ENCODE data around the gene SBF2. TPM values are rescaled to one million over a fixed set of nuclear protein-coding genes. Genes with fewer than 3 reads are reported as not detected.
A peak's percentile ranks its signal among the peaks of the same experiment; 100 is the strongest.

Gene SBF2
- total RNA-seq (2014; rRNA removed; shearing (Covaris generic)) = 23.1 and 33.9 TPM in 2 replicates
- 22.0 and 27.9 TPM in 2 replicates for polyA plus RNA-seq (2015; cell fraction: cytosol; rRNA removed)
- polyA plus RNA-seq (2015; cell fraction: nucleus; rRNA removed) = 24.1 and 28.6 TPM in 2 replicates

DNA sequence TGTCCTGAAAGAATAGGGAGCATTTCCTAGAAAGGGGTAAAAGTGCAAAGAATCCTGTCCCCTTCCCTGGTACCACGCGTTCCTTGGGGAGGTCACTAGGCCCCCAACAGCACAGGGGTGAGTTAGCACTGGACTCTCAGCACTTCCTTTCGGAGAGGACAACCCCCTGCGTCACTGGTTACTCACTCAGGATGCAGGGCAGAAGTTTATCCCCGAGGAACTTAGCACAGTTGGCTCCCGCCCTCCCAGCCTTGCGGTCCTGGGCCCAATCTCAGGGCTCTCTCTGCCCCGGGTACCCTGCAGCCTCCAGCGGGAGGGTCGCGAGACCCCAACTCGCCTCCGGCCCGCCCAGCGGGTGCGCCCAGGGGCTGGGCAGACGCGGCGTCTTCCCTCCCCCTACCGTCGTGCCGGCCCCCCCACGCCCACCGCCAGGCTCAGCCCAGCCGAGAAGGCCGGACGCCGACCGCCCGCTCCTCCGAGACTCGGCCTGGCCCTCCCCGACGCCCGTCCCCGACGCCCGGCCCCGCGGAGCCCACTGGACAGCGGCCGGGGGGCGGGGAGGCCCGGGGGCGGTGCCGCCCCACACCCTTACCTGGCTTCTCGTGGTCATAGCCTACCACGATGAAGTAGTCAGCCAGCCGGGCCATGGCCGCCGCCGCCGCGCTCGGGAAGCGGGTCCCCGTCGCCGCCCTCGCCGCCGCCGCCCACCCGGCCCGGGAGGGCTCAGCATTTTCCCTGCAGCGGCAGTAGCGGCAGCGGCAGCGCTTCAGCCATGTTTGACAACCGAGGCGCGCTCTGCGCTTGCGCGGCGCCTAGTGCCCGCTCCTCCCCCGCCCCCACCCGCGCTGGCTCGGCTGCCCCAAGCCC, at the start of gene SBF2:
SBF2 (minus strand) TSS at position 797 of the 867 bp plus-strand sequence; CDS start at position 647, 150 bp downstream.
- peak; percentile 89 for DNase-seq (ENCODE audit: low read depth)

DNA sequence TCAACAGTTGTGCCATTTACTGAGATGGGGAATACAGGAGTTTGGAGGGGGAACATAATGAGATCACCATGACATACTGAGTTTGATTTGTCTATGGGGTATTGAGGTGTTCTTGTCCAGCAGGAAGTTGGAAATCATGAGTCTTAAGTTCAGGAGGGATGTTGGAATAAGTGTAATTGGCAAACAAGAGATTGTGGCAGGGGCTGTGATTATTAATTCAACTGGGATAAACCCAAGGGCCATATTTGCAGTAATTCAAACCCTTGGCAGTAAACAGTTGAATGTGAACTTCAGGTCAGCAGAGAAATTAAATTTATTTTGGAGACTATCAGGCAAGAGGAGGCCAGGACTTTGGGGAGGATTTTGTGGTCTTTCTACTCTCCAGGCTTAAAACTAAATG, 44.3 kb upstream of the SBF2 start:
- no peak for DNase-seq (ENCODE audit: low read depth)

DNA sequence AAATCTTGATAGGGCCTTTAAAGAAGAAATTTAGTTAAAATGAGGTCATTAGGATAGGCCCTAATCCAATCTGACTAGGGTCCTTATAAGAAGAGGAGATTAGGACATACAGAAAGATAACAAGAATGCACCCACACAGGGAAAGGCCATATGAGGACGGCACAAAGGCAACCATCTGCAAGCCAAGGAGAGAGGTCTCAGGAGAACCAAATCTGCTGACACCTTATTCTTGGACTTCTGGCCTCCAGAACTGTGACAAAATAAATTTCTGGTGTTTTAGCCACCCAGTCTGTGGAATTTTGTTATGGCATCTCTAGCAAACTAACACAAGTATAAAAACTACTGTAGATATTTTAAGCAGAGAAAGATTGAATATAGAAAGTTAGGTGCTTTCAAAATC, 39.5 kb upstream of the SBF2 start:
- DNase-seq (ENCODE audit: low read depth) = no peak

DNA sequence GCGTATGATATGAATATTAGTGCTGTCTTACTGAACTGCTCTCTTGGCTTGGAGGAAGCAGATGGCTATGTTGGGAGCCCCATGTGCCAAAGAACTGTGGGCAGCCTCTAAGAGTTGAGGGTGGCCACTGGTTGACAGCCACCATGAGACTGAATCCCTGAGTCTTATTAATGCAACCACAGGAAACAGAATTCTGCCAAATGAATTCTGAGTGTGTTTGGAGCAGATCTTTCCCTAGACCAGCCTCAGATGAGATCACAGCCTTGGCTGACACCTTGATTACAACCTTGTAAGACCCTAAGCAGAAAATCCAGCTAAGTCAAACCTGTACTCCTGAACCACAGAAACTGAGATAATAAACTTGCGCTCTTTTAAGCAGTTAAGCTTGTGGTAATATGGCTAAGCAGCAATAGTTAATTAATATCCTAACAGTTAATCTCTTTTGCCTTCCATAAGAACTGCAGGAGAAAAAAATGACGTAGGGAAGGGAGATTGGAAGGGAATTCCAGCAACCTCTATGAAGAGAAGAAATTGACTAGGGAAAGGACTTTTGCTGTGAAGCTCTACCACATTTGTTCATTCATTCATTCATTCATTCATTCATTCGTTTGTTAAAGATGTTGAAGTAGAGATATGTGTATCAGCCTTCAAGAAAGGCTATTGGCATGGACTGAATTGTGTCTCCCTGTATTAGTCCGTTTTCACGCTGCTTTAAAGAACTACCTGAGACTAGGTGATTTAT, 37.7 kb upstream of the SBF2 start:
- DNase-seq (ENCODE audit: low read depth) = no peak

DNA sequence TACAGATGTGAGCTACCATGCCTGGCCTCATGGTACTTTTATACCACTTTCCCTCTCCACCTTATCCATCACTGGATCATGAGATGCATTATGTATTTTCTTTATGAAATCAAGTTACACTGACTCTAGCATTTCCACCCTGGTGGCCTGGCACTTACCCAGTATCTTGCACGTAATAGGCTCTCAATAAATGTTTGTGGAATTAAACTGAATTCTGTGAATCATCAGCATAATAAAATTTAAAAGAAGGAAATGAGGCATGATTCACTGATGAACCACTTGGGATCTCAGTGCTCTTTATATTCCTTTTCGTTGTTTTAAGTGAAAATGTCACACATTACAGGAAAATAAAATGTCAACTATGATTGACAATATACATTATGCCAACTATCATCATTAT, 35.9 kb upstream of the SBF2 start:
- DNase-seq (ENCODE audit: low read depth) = peak; percentile 75

DNA sequence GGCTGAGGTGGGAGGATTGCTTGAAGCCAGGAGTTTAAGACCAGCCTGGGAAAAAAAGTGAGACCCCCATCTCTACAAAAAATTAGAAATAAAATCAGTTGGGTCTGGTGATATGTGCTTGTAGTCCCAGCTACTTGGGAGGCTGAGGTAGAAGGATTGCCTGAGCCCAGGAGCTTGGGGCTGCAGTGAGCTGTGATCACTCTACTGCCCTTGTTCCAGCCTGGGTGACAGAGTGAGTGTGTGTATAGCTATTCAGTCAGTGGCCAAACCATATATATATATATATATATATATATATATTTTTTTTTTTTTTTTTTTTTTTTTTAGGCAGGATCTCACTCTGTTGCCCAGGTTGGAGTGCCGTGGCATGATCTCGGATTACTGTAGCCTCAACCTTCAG, 35.3 kb upstream of the SBF2 start:
- no peak for DNase-seq (ENCODE audit: low read depth)

DNA sequence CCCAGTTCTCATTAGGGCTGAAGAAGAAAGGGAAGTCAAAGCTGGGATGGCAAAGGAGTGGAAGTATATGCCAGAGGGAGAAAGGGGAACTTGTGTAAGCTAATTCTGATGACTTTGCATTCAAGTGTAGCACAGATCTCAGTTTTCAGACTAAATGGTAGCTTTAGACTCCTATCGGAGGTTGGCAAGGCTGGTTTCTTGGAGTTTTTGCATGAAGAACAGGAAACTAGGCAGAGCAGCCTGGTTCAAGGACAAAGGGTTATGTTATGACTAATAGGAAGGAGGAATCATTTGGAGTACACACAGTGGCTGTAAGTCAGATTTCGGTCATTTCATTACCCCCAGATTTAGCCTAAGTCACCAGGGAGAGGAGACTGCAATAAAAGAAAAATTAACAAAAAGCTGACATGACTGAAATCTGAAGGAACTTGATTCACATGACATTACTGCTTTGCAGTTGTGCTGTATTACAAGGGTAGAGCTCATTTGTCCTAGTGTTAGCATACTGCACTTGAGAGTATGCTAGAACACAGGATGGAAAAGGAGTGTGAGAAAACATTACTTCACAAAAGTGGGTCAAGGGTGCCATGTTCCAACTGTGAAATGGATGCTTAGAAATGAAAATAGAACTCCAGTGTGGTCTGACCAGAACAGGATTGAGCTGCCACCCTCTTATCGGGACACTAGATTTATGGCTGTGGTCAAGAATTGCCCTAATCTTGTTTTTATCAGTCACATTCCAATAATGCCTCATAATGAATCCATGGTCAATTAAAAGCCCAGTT, 34.5 kb upstream of the SBF2 start:
- DNase-seq (ENCODE audit: low read depth) = peak; percentile 77

DNA sequence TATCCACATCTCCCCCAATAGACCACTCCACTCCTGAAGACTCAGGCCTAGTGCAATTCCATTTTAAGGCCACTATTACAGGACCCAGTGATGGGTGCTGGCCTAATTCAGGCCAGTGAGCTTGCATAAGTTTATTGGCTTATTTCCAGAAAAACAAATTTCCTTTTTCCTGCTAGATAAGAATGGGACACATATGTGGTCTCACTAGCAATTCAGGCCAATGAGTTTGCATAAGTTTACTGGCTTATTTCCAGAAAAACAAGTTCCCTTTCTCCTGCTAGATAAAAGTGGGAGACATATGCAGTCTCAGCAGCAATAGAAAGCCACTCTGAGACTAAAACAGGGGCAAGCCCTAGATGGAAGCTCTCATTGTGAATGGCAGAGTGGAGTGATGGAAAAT, 33.2 kb upstream of the SBF2 start:
- no peak for DNase-seq (ENCODE audit: low read depth)

DNA sequence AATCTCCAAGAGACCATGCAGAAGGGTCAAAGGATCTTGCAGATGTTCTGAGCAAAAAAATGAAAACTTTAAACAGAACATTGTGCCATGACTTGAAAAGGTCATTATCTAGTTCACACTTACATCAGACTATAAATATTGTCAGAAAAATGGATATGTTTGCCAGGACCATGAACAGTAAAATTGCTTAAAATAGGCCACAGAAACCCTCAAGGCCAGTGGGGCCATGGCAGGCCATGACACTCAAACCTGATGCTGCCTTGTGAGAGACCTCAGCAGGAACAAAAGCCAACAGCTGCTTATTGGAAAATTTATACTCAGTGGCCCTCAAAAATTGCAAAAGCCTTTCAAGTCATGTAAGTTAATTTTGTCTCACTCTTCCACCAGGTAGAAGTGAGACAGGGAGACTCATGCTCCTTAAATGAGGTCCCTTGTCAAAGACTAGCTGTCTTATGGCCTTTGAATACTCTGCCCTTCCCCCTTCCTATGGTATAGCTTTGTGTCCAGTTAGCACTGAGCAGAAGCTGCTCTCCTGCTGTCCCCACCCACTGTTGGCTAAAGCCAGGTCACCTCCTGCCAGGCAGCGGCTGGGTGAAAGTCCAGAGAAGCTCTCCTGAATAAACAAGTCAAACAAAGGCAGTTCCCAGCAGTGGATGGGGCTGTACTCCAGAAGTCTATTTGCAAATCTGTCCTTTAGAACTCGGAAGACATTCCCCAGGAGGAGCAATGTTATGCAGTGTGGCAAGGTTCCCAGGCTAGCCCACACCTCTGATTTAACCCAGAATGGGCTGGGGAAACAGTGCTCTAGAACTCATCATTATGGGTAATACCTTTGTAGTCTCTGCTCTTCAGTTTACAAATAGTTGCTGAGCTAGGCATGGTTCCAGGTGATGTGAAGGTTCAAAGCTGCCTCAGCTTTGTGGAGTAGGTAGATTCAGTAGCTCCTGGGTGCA, 32.3 kb upstream of the SBF2 start:
- DNase-seq (ENCODE audit: low read depth) = no peak

DNA sequence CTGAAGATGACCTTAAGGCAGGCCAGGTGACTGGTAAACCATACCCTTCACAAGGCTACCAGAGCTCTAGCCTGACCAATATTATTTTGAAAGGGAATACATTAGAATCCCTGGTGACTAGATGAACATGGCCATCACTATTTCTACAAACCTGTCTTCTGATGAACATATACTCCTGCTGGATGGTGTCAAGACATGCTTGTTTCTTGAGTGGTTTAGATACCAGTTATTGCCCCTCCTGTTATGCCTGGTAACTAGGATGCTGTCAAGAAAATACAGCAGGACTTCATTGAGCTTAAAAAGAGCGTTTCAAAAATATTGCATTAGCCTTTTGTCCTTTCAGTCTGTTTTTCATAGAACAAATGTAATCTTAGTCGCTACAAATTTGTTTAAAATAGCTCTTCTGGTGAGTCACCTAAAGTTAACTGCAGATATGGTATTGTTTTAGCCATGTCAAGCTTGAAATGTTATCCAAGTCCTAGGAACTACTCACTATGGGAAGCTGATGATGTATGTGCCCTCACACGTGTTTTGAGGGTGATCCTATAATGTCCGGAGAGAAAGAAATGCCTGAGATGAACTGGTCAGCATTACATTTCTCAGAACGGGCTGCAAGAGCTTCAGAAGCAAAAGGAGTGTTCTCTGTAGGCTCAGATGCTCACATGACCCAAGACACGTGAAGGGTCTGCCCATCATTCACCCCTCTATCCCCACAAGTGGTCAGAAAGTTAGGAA, 31.4 kb upstream of the SBF2 start:
- peak; percentile 60 for DNase-seq (ENCODE audit: low read depth)

DNA sequence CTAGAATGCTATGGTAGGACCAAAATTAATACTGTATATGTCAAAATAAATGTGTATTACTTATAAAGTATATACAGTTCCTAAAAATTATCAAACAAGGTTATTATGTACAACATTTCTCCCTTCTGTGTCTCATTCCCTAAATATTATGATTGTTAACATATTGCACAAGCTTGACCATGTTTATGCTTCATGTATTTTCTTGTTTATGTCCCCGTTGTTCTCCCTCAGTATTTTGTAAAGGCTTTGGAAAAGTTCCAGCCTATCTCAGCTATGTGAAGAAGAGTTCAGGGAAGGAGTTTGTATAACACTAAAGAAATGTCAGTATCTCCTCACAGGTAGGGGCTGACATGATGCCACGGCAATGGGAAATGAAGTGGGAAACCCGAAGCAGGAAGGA, 30.5 kb upstream of the SBF2 start:
- DNase-seq (ENCODE audit: low read depth) = no peak

DNA sequence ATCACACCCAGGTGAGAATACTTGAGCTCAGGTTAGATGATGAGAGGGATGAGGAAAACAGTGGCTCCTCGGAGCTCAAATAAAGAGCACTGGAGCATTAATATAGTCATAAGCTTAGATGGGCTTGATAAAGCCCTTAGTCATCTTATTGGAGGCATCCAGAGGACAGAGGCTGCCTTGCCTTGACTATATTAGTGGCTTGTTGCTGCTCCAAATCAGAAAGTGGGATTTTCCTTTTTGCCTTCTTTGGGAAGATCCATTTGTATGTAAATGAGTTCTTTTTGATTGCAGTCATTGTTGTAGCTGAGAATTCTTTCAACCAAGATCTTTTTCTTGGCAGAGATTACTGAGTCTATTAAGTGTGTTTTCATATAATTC, 29.8 kb upstream of the SBF2 start:
- DNase-seq (ENCODE audit: low read depth) = no peak

DNA sequence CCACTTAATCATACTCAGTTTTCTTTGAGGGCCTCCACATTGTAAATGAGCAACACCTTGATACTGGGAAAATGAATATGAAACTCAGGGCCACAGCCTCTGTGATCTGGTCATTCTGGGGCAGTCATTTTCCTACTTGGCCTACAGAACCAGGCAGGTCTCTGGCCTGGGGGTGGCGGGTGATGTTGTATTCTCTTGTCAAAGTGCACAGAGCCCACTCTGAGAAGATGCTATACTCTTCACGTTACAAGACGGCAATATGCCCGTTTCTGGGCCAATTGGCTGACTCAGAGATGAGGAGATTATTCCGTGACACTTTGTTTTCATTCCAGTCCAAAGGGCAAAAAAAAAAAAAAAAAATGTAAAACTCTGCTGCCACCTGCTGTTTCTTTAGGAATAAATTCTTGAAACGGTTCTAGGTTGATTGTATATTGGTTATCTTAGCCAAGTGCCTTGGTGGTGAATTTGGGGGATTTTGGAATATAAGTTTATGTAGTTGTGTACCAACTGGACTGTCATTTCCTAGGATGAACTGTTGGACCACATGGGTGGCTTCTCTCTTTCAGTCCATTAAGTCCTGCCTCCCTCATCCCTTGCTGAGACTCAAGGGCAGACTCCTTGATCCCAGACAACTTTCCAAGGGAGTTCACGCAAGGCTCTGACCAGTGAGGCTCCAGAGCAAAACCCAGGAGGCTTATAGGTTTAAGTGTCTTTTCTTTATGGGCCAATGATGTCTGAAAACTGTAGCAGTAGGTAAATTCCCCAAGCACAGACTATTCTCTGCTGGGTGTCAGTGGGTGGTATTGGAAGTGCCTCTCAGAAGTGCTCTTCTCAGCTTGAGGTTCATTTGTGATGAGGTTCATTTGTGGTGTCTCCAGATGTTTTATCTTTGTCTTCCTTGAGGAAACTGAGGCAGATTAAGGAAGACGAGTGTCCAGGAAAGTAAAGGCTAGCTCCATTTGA, 29.1 kb upstream of the SBF2 start:
- peak; percentile 82 for DNase-seq (ENCODE audit: low read depth)

DNA sequence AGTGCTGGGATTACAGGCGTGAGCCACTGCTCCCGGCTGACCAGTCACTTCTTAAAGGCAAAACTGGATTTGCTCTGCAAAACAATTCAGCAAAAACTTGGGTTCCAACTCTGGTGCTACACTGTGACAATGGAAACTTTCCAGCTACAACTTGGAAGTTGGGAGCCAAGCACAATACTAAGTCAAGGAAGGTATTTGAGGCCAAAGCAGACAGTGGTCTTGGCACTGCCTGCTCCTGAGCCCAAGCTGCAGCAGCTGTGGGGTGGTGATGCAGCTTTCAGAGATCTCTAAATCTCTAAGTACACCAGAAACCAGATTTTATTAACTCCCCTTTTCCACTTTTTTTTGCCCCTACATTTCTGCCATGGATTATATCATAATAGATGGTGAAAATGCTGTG, 28.4 kb upstream of the SBF2 start:
- DNase-seq (ENCODE audit: low read depth) = no peak

DNA sequence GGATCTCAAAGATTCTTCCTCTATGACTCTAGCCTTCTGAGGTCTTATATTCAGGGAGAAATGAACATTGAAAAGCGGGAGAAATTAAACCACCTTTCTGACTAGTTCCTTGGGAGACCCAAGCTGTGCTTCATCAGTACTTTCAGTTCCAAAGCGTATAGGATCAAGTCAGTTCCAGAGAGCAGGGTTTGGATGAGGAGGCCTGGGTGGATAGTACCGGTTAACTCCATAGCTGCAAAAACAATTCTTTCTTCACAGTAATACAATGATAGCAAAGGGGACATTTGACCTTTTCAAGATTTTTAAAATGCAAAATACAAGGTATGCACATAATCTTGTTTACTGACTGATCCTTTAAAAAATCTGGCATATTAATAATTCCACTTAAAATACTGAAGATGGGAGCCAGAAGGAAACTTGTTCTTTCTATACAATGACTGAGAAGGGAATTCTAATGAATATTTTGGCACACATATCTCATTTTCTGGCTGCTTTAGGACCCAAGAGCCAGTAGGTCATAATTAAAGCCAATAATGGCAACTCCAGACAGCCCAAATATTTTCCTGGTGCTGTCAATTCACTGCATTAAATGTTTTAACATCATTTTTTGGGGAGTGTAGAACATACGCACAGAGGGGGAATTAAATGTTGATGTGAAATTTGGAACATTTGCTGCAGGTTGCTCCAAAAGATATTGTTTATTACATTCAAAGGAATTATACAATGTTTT, 26.9 kb upstream of the SBF2 start:
- DNase-seq (ENCODE audit: low read depth) = no peak

DNA sequence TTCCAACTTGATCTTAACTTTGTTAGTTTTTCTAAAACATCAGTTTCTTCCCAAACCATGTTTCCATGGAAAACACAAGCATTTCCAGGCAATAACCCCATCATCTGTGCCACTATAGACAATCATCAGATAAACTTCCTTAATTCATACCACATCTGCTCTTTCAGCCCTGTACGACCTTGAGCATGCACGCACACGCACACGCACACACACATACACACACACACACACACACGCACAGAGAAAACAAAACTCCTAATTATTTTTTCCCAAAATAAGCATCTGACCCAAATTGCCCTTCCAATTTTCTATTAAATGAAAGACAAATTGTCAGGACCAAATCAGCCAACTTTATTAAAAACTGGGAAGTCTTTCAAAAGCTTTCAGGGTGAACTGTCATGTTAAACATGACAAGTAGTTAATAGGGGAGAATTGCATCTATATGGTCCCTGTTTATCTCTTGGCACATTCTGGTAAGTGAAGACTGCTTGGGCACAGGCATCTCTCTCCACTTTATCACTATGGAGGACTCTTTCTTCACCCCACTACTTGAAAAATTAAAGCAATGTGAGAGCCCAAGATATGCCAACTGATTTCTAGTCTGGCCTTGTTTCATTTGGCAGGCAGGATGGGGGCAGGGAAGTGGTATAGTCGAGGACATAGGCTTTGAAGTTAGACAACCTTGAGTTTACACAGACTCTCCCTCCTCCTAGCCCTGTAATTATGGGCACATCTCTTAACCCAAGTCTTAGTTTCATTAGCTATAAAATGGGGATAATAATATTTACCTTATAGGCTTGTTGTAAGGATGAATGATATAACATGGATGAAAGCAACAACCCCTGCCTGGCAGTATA, 25.9 kb upstream of the SBF2 start:
- DNase-seq (ENCODE audit: low read depth) = no peak

DNA sequence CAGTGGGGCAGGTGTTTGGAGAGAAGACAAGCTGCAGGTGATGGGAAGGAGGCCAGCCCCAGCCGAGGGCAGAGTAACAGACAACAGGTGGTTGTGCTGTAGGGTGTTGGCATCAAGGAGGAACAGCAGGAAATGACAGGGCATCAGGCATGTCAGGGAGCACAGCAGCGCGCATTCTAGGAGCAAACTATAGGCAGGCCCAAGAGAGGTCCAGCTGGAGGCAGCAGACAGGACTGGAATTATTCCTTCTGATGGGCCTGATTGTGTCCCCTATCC, 24.4 kb upstream of the SBF2 start:
- DNase-seq (ENCODE audit: low read depth) = no peak

Measured in HT1080 (cell line).